Esophagus (tissue), 2 donors: ENCODE data around the gene HTR4. TPM values are rescaled to one million over a fixed set of nuclear protein-coding genes. Genes with fewer than 3 reads are reported as not detected.

Experiments
- H3K27ac ChIP-seq, 2 donors: one replicate each; pipeline ENCODE4 v1.5.1; 2013; ENCODE audit warnings: low read depth in 2 of 2, mild to moderate bottlenecking in 2 of 2, inconsistent platforms in 1 of 2, low read length in 1 of 2, moderate library complexity in 1 of 2
- H3K27me3 ChIP-seq, 2 donors: one replicate each; pipeline ENCODE4 v1.6.1; 2013; ENCODE audit warnings: low read length in 2 of 2, control low read depth in 1 of 2, mild to moderate bottlenecking in 1 of 2; ENCODE audit not compliant: insufficient read depth in 2 of 2, control insufficient read depth in 1 of 2
- H3K36me3 ChIP-seq, 2 donors: one replicate each; pipeline ENCODE4 v1.6.1; 2013; ENCODE audit warnings: low read length in 1 of 2; ENCODE audit not compliant: control insufficient read depth in 2 of 2, insufficient read depth in 2 of 2
- H3K4me1 ChIP-seq, 2 donors: one replicate each; pipeline ENCODE4 v1.6.1; 2013; ENCODE audit warnings: low read length in 1 of 2; ENCODE audit not compliant: control insufficient read depth in 2 of 2, insufficient read depth in 2 of 2
- H3K4me3 ChIP-seq, 2 donors: one replicate each; pipeline ENCODE4 v1.5.1; 2013; ENCODE audit warnings: low read length in 2 of 2, mild to moderate bottlenecking in 2 of 2, low read depth in 1 of 2, moderate library complexity in 1 of 2
- H3K9me3 ChIP-seq, 2 donors: one replicate each; pipeline ENCODE4 v1.6.1; 2013; ENCODE audit warnings: mild to moderate bottlenecking in 2 of 2, low read depth in 1 of 2, low read length in 1 of 2, moderate library complexity in 1 of 2; ENCODE audit not compliant: control insufficient read depth in 2 of 2, insufficient read depth in 1 of 2
- WGBS, 2 donors: extraction: QIAGEN DNeasy Blood & Tissue Kit; methylation state at CpG; one replicate each; pipeline ENCODE4 v1.1.7; 2013; 5-methylcytosine and 5-hydroxymethylcytosine counted together
- polyA plus RNA-seq, 2 donors: library from polyadenylated mRNA; stranded (reverse); fragments of 200-250 nt; gene quantifications; one replicate each; pipeline ENCODE4 v1.2.3, GENCODE V29; 2013
- donor health status: healthy with polysubstance abuse.
- donor health status: Bipolar disorder and iron deficiency.

HTR4 gene
- polyA plus RNA-seq: under 1 TPM; 0.02 to 0.20 TPM

GRCh38 chr5:148653836-148654781, at the start of gene HTR4:
TSS of gene HTR4 (minus strand) at chr5:148654527. CDS start at chr5:148637014, 17,513 bp downstream.
- H3K36me3 ChIP-seq: no peaks in the 10 kb centered on the region
- H3K4me1 ChIP-seq: peaks cover 0 to 3% of the 10 kb centered on the region in 2 donors
- peaks cover 0 to 3% of the 10 kb centered on the region in 2 donors for H3K27me3 ChIP-seq
- no peak within 1 kb of the TSS for H3K4me3 ChIP-seq
- 6 to 7% methylated on average over 52 to 72 of the region's 72 CpGs for WGBS, 2 donors
- H3K9me3 ChIP-seq: no peaks in the 10 kb centered on the region
- no peak within 1 kb of the TSS for H3K27ac ChIP-seq

- Histone ChIP-seq H3K9me3 (no peaks in the 10 kb centered on the region), H3K27me3 (no peaks in the 10 kb centered on the region), H3K27ac (no peak overlapping the region), H3K4me1 (no peaks in the 10 kb centered on the region), H3K4me3 (no peak overlapping the region), H3K36me3 (no peaks in the 10 kb centered on the region)
Observed at GRCh38 chr5:148702019-148702596, 47.8 kb upstream of the HTR4 start.

- no peaks in the 10 kb centered on the region for H3K9me3 ChIP-seq
- WGBS, 2 donors: 63 to 67% methylated on average over 3 of the region's 3 CpGs
- H3K36me3 ChIP-seq: no peaks in the 10 kb centered on the region
- no peaks in the 10 kb centered on the region for H3K4me1 ChIP-seq
- no peaks in the 10 kb centered on the region for H3K27me3 ChIP-seq
- H3K27ac ChIP-seq: no peak overlapping the region
- no peak overlapping the region for H3K4me3 ChIP-seq
Observed at GRCh38 chr5:148699028-148699427, 44.7 kb upstream of the HTR4 start.

- Histone ChIP-seq H3K4me1 (no peaks in the 10 kb centered on the region), H3K27ac (no peak overlapping the region)
- 61 to 64% methylated on average over 2 of the region's 2 CpGs for WGBS, 2 donors
Observed at GRCh38 chr5:148697809-148698196, 43.5 kb upstream of the HTR4 start.

GRCh38 chr5:148697180-148697808, 43.0 kb upstream of the HTR4 start:
- Histone ChIP-seq H3K9me3 (no peaks in the 10 kb centered on the region), H3K36me3 (no peaks in the 10 kb centered on the region), H3K27ac (no peak overlapping the region), H3K4me3 (no peak overlapping the region), H3K27me3 (no peaks in the 10 kb centered on the region), H3K4me1 (no peaks in the 10 kb centered on the region)
- 58 to 66% methylated on average over 6 of the region's 6 CpGs for WGBS, 2 donors

More at GRCh38 chr5:148697809-148698196, 43.5 kb upstream of the HTR4 start:
- no peaks in the 10 kb centered on the region for H3K27me3 ChIP-seq
- no peaks in the 10 kb centered on the region for H3K9me3 ChIP-seq
- no peak overlapping the region for H3K4me3 ChIP-seq
- no peaks in the 10 kb centered on the region for H3K36me3 ChIP-seq

- no peaks in the 10 kb centered on the region for H3K4me1 ChIP-seq
- no peak overlapping the region for H3K4me3 ChIP-seq
- H3K27me3 ChIP-seq: no peaks in the 10 kb centered on the region
- no peak overlapping the region for H3K27ac ChIP-seq
- H3K36me3 ChIP-seq: no peaks in the 10 kb centered on the region
- 70 to 77% methylated on average over 3 of the region's 3 CpGs for WGBS, 2 donors
- no peaks in the 10 kb centered on the region for H3K9me3 ChIP-seq
Observed at GRCh38 chr5:148696187-148697036, 42.1 kb upstream of the HTR4 start.

GRCh38 chr5:148690945-148691344, 36.6 kb upstream of the HTR4 start:
- no peaks in the 10 kb centered on the region for H3K27me3 ChIP-seq

GRCh38 chr5:148688787-148689186, 34.5 kb upstream of the HTR4 start:
- Histone ChIP-seq H3K4me3 (no peak overlapping the region), H3K9me3 (no peaks in the 10 kb centered on the region), H3K27me3 (no peaks in the 10 kb centered on the region), H3K27ac (no peak overlapping the region), H3K36me3 (no peaks in the 10 kb centered on the region), H3K4me1 (no peaks in the 10 kb centered on the region)

More at GRCh38 chr5:148690945-148691344, 36.6 kb upstream of the HTR4 start:
- Histone ChIP-seq H3K4me3 (no peak overlapping the region), H3K4me1 (no peaks in the 10 kb centered on the region), H3K27ac (no peak overlapping the region), H3K9me3 (no peaks in the 10 kb centered on the region), H3K36me3 (no peaks in the 10 kb centered on the region)
- WGBS, 2 donors: 73% methylated on average over 1 of the region's 1 CpG

GRCh38 chr5:148687871-148688270, 33.5 kb upstream of the HTR4 start:
- WGBS, 2 donors: 88 to 89% methylated on average over 2 of the region's 2 CpGs
- Histone ChIP-seq H3K36me3 (no peaks in the 10 kb centered on the region), H3K9me3 (no peaks in the 10 kb centered on the region), H3K4me3 (no peak overlapping the region), H3K27me3 (no peaks in the 10 kb centered on the region), H3K27ac (no peak overlapping the region), H3K4me1 (no peaks in the 10 kb centered on the region)
